HepG2 (cell line): Measurements from ENCODE around the gene TDP2. TPM values are rescaled to one million over a fixed set of nuclear protein-coding genes. Genes with fewer than 3 reads are reported as not detected.
A peak's percentile ranks its signal among the peaks of the same experiment; 100 is the strongest.

Experiments
- ATAC-seq: fragments of 200-7000 bp; cut with Tn5 transposase; 3 replicates; pipeline ENCODE4 v1.9.1; 2020; ENCODE audit warnings: mild to moderate bottlenecking, moderate library complexity
- BruUV-seq: library from RNA; stranded (reverse); fragments of 400-500 nt; replicated peaks from 2 replicates; lab custom pipeline; 2021; lab: Mats Ljungman, UMichigan
- CTCF ChIA-PET: fragments of 300-600 bp; formaldehyde crosslinking; extraction: SDS; loops from one replicate; lab custom pipeline; 2021; ENCODE audit warnings: low total read pairs, inconsistent platforms, low intra/inter-chr PET ratio; lab: Yijun Ruan, JAX
- POLR2A ChIA-PET: fragments of 350-600 bp; sonication (Branson Sonifier 250); formaldehyde crosslinking; loops from one replicate; lab custom pipeline; 2020; ENCODE audit warnings: antibody characterized with exemption, inconsistent platforms; lab: Yijun Ruan, JAX
- DNase-seq: peaks from one replicate; pipeline ENCODE4 v3.0.0-alpha.2; 2015; ENCODE audit warnings: low spot score
- FAIRE-seq: peaks from 3 replicates; lab custom pipeline; 2011; peaks lifted over from hg19 to GRCh38; lab: Jason Lieb, UNC
- H2AFZ ChIP-seq: one replicate; pipeline ENCODE4 v1.6.1; 2011; ENCODE audit warnings: low read length, inconsistent platforms
- H3K27ac ChIP-seq: fragments of 300-600 bp; 3 replicates; pipeline ENCODE4 v1.8.0; 2011; ENCODE audit warnings: mixed run types, mild to moderate bottlenecking, mixed read lengths, low read length, inconsistent platforms; ENCODE audit not compliant: insufficient read depth; ENCODE audit errors: extremely low read length
- H3K27me3 ChIP-seq, 2 experiments: fragments of 200-600 bp in 1 of 2; 2 replicates in 1 of 2; 3 replicates in 1 of 2; pipeline versions ENCODE4 v1.6.0 to v1.8.0; 2011; ENCODE audit warnings: low read length in 2 of 2, mild to moderate bottlenecking in 2 of 2, moderate library complexity in 2 of 2, inconsistent platforms in 1 of 2; ENCODE audit not compliant: insufficient read depth in 2 of 2, control insufficient read depth in 1 of 2
- H3K36me3 ChIP-seq, 2 experiments: fragments of 200-600 bp in 1 of 2; replicated peaks in 1 of 2; 2 replicates in 1 of 2; 3 replicates in 1 of 2; pipeline versions ENCODE4 v1.5.1 to v1.8.0; 2011; ENCODE audit warnings: low read length in 2 of 2, inconsistent platforms in 1 of 2; ENCODE audit not compliant: insufficient read depth in 2 of 2, control insufficient read depth in 1 of 2
- H3K4me1 ChIP-seq: 2 replicates; pipeline ENCODE4 v1.5.1; 2012; ENCODE audit warnings: low read length, inconsistent platforms; ENCODE audit not compliant: insufficient read depth
- H3K4me2 ChIP-seq: 2 replicates; pipeline ENCODE4 v1.6.0; 2011; ENCODE audit warnings: low read depth, low read length, inconsistent platforms
- H3K4me3 ChIP-seq, 3 experiments: fragments of 200-600 bp in 1 of 3; sonication (generic), shearing (Covaris generic) in 1 of 3; replicated peaks in 1 of 3; 2 replicates each; pipeline ENCODE4 v1.5.1; 2011 to 2016; ENCODE audit warnings: low read length in 3 of 3, inconsistent platforms in 2 of 3, low read depth in 2 of 3, mild to moderate bottlenecking in 2 of 3, control low read depth in 1 of 3, mixed read lengths in 1 of 3; ENCODE audit not compliant: insufficient read depth in 1 of 3
- H3K79me2 ChIP-seq: one replicate; pipeline ENCODE4 v1.6.1; 2011; ENCODE audit warnings: low read length, inconsistent platforms; ENCODE audit not compliant: insufficient read depth
- H3K9ac ChIP-seq: 2 replicates; pipeline ENCODE4 v1.6.0; 2011; ENCODE audit warnings: mild to moderate bottlenecking, low read depth, low read length, inconsistent platforms; ENCODE audit not compliant: insufficient read depth
- H3K9me3 ChIP-seq: 2 replicates; pipeline ENCODE4 v1.5.1; 2012; ENCODE audit warnings: mild to moderate bottlenecking, low read length
- H4K20me1 ChIP-seq: 2 replicates; pipeline ENCODE4 v1.6.0; 2011; ENCODE audit warnings: inconsistent platforms, mild to moderate bottlenecking, low read length, moderate library complexity; ENCODE audit not compliant: insufficient read depth
- ARID2 ChIP-seq: sonication (generic); formaldehyde crosslinking; IDR thresholded peaks from 2 replicates; pipeline ENCODE4 v1.8.1; 2022; ENCODE audit warnings: mild to moderate bottlenecking, missing genetic modification reagents, borderline replicate concordance
- ARNTL ChIP-seq: sonication (generic); formaldehyde crosslinking; IDR thresholded peaks from 2 replicates; pipeline ENCODE4 v1.4.0; 2020; ENCODE audit warnings: mild to moderate bottlenecking, missing genetic modification reagents
- HNF1A ChIP-seq, 2 experiments: sonication (generic) in 1 of 2; formaldehyde crosslinking in 1 of 2; IDR thresholded peaks; 2 replicates each; pipeline versions ENCODE4 v1.4.0 to v1.6.1; 2016 to 2020; ENCODE audit warnings: borderline replicate concordance in 1 of 2, low read depth in 1 of 2, mild to moderate bottlenecking in 1 of 2, missing genetic modification reagents in 1 of 2
- KDM5A ChIP-seq: fragments of 200-600 bp; sonication (generic); IDR thresholded peaks from 2 replicates; pipeline ENCODE4 v1.7.0; 2018; ENCODE audit warnings: antibody characterized with exemption, mild to moderate bottlenecking, low read length, borderline replicate concordance
- NFIB ChIP-seq: sonication (generic); formaldehyde crosslinking; IDR thresholded peaks from 2 replicates; pipeline ENCODE4 v1.9.0; 2021; ENCODE audit warnings: missing genetic modification reagents, mild to moderate bottlenecking, borderline replicate concordance
- RBM22 ChIP-seq: fragments of 200-400 bp; formaldehyde crosslinking; optimal IDR thresholded peaks from 2 replicates; pipeline ENCODE3; 2017; ENCODE audit warnings: mild to moderate bottlenecking, low read length, moderate library complexity
- WGBS: methylation state at CpG from one replicate; pipeline ENCODE4 v1.1.6; 2017; ENCODE audit warnings: low lambda C conversion rate; 5-methylcytosine and 5-hydroxymethylcytosine counted together
- in situ Hi-C: cut with HindIII; loops from 2 replicates; pipeline ENCODE4 v1.10.0; 2017; ENCODE audit warnings: low pct_unique_long_range_greater_than_20kb; ENCODE audit not compliant: extremely low pct_ligation_motif_present
- intact Hi-C: fragments of 100-400 bp; cut with micrococcal nuclease; formaldehyde crosslinking; loops from one replicate; pipeline ENCODE4 v1.10.0; 2022; ENCODE audit not compliant: unreplicated experiment
- polyA plus RNA-seq, 8 experiments: library from polyadenylated mRNA; depleted of rRNA in 3 of 8; stranded (reverse) in 7 of 8; unstranded in 1 of 8; fragments of >200 nt; fragmentation: Illumina TruSeq in 4 of 8; extraction: Trizol in 4 of 8; gene quantifications; 2 replicates each; pipeline versions ENCODE4 v1.2.1 to v1.2.3, GENCODE V29; 2011 to 2016; ENCODE audit warnings: low read depth in 4 of 8, missing spikeins in 1 of 8, mixed read lengths in 1 of 8; ENCODE audit not compliant: insufficient read depth in 1 of 8
- total RNA-seq, 5 experiments: library from RNA; depleted of rRNA; stranded (reverse); fragments of >200 nt; fragmentation: Illumina TruSeq; extraction: Trizol; gene quantifications; 2 replicates each; pipeline ENCODE4 v1.2.3, GENCODE V29; 2016; ENCODE audit warnings: low read depth in 1 of 5
- TF ChIP-seq, protein P1 (sequence below): sonication (generic); formaldehyde crosslinking; IDR thresholded peaks from 2 replicates; pipeline ENCODE4 v1.9.0; 2021; ENCODE audit warnings: mild to moderate bottlenecking, missing genetic modification reagents
- TF ChIP-seq, protein P2 (sequence below): sonication (generic); formaldehyde crosslinking; IDR thresholded peaks from 2 replicates; pipeline ENCODE4 v1.4.0; 2020; ENCODE audit warnings: low read depth, mild to moderate bottlenecking, missing genetic modification reagents

The TDP2 gene
- total and polyA plus RNA-seq, 2 of the 13 experiments (the other 11 are each of a cell fraction or from before 2014, with no cell fraction given) = 30.5 to 42.6 TPM

DNA sequence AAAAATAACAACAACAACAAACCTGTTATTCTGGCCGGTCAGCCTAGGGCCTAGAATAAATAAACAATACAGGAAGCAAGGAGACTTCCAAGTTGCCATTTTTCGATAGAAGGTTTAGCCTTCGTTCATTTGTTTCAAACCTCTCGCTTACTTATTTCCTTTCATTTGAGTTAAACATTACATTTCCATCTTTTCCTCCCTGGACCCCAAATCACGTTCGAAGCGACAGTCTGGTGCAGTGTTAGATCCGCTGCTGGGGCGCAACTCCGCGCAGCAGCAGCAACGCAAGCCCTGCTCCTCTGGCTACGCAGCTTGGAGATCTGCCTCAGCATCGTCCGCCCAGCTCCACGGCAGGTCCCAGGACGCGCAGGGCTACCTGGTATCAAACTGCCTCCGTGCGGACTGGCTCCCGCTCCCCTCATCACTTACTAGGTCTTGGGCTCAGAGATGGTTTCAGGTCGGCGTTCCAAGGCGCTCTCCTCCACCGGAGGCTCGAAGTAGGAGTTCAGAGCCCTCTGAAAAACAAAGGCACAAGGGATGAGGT, 530 bp downstream of the TDP2 start:
- Histone ChIP-seq H4K20me1 (0 out of 2 replicates have a peak, but pooled peaks cover 4% of the 10 kb centered on the region), H3K9ac (peak overlapping the region; percentile 88), H3K4me2 (peak overlapping the region; percentile 78), H3K79me2 (peaks cover 40% of the 10 kb centered on the region), H3K4me3 (peak overlapping the region; percentile 82 to 95 (median 83)), H3K27me3 (no peaks in the 10 kb centered on the region; a peak in 1 of 5 replicates), H3K36me3 (peaks cover 2 to 10% of the 10 kb centered on the region in 2 experiments; a peak in 2 of 5 replicates), H2AFZ (peak overlapping the region; percentile 38), H3K27ac (peak overlapping the region; percentile 95), H3K4me1 (peaks cover 64% of the 10 kb centered on the region), H3K9me3 (peaks cover 10% of the 10 kb centered on the region)
- BruUV-seq = TSS peak; percentile 60
- CTCF ChIA-PET = no interaction called here
- DNase-seq (no peak), ATAC-seq (peak; percentile 71), FAIRE-seq (no peak)
- WGBS = under 1% methylated on average over 26 of the region's 26 CpGs
- in situ Hi-C loops (no loop called here), intact Hi-C loops (loop anchor here (2.0 to 5.0 kb wide), 3 partner anchors 29 to 169 kb away; no protein-coding TSS in a partner anchor)
- POLR2A ChIA-PET = interaction anchor here (0.7 to 3.1 kb wide), 20 partner anchors 11 to 263 kb away, joined by 3 to 22 read pairs (median 5); partner anchors contain the start of genes ALDH5A1, C6orf62, GMNN and KIAA0319
- TF ChIP-seq KDM5A (peak; percentile 81), RBM22 (no peak), ARNTL (peak; percentile 13; the same call in 1 of the 2 replicates), HNF1A (IDR thresholded peaks at IDR 0.05; ENCODE audit: low read depth) (no peak), HNF1A (CRISPR knock-in tag; IDR thresholded peaks at IDR 0.05; ENCODE audit: borderline replicate concordance) (no peak), NFIB (0 out of 2 replicates have a peak, but pooled peaks have one; percentile 33), ARID2 (CRISPR knock-in tag) (no peak)
- TF ChIP-seq, protein P1, sequence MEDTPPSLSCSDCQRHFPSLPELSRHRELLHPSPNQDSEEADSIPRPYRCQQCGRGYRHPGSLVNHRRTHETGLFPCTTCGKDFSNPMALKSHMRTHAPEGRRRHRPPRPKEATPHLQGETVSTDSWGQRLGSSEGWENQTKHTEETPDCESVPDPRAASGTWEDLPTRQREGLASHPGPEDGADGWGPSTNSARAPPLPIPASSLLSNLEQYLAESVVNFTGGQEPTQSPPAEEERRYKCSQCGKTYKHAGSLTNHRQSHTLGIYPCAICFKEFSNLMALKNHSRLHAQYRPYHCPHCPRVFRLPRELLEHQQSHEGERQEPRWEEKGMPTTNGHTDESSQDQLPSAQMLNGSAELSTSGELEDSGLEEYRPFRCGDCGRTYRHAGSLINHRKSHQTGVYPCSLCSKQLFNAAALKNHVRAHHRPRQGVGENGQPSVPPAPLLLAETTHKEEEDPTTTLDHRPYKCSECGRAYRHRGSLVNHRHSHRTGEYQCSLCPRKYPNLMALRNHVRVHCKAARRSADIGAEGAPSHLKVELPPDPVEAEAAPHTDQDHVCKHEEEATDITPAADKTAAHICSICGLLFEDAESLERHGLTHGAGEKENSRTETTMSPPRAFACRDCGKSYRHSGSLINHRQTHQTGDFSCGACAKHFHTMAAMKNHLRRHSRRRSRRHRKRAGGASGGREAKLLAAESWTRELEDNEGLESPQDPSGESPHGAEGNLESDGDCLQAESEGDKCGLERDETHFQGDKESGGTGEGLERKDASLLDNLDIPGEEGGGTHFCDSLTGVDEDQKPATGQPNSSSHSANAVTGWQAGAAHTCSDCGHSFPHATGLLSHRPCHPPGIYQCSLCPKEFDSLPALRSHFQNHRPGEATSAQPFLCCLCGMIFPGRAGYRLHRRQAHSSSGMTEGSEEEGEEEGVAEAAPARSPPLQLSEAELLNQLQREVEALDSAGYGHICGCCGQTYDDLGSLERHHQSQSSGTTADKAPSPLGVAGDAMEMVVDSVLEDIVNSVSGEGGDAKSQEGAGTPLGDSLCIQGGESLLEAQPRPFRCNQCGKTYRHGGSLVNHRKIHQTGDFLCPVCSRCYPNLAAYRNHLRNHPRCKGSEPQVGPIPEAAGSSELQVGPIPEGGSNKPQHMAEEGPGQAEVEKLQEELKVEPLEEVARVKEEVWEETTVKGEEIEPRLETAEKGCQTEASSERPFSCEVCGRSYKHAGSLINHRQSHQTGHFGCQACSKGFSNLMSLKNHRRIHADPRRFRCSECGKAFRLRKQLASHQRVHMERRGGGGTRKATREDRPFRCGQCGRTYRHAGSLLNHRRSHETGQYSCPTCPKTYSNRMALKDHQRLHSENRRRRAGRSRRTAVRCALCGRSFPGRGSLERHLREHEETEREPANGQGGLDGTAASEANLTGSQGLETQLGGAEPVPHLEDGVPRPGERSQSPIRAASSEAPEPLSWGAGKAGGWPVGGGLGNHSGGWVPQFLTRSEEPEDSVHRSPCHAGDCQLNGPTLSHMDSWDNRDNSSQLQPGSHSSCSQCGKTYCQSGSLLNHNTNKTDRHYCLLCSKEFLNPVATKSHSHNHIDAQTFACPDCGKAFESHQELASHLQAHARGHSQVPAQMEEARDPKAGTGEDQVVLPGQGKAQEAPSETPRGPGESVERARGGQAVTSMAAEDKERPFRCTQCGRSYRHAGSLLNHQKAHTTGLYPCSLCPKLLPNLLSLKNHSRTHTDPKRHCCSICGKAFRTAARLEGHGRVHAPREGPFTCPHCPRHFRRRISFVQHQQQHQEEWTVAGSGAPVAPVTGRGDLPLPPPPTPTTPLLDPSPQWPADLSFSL (CRISPR knock-in tag) = peak; percentile 55; the same call in 1 of the 2 replicates
- TF ChIP-seq, protein P2, sequence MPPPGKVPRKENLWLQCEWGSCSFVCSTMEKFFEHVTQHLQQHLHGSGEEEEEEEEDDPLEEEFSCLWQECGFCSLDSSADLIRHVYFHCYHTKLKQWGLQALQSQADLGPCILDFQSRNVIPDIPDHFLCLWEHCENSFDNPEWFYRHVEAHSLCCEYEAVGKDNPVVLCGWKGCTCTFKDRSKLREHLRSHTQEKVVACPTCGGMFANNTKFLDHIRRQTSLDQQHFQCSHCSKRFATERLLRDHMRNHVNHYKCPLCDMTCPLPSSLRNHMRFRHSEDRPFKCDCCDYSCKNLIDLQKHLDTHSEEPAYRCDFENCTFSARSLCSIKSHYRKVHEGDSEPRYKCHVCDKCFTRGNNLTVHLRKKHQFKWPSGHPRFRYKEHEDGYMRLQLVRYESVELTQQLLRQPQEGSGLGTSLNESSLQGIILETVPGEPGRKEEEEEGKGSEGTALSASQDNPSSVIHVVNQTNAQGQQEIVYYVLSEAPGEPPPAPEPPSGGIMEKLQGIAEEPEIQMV (CRISPR knock-in tag) = peak; percentile 1; the same call in 1 of the 2 replicates
